HepG2 (cell line): ENCODE results near the gene GINS2. TPM values are rescaled to one million over a fixed set of nuclear protein-coding genes. Genes with fewer than 3 reads are reported as not detected.

Experiments used
- AHR ChIP-seq: IDR thresholded peaks from 2 replicates; pipeline ENCODE4 v1.6.1; 2018; ENCODE audit warnings: missing genetic modification reagents, missing compliant biosample characterization
- AKAP8 ChIP-seq: sonication (generic); formaldehyde crosslinking; IDR thresholded peaks from 2 replicates; pipeline ENCODE4 v1.5.1; 2020; ENCODE audit warnings: mild to moderate bottlenecking, missing genetic modification reagents
- FOXP4 ChIP-seq: sonication (generic); formaldehyde crosslinking; IDR thresholded peaks from 2 replicates; pipeline ENCODE4 v1.4.0; 2020; ENCODE audit warnings: missing genetic modification reagents
- JUND ChIP-seq: sonication (generic); formaldehyde crosslinking; IDR thresholded peaks from 2 replicates; pipeline ENCODE4 v1.8.0; 2022; ENCODE audit warnings: mild to moderate bottlenecking, missing genetic modification reagents
- NONO ChIP-seq, 2 experiments: fragments of 450-650 bp in 1 of 2; sonication (generic) in 1 of 2; formaldehyde crosslinking in 1 of 2; IDR thresholded peaks in 1 of 2; conservative IDR thresholded peaks in 1 of 2; 2 replicates each; pipeline versions ENCODE4 v1.6.1 to v1.8.0; 2017 to 2022; ENCODE audit warnings: mild to moderate bottlenecking in 1 of 2, missing genetic modification reagents in 1 of 2, moderate library complexity in 1 of 2
- POGK ChIP-seq: sonication (generic); formaldehyde crosslinking; conservative IDR thresholded peaks from 2 replicates; pipeline ENCODE4 v1.8.0; 2022; ENCODE audit warnings: mild to moderate bottlenecking, moderate library complexity, missing genetic modification reagents
- RFXAP ChIP-seq: sonication (generic); formaldehyde crosslinking; IDR thresholded peaks from 2 replicates; pipeline ENCODE4 v1.4.0; 2020; ENCODE audit warnings: missing genetic modification reagents, borderline replicate concordance
- USF2 ChIP-seq, 2 experiments: sonication (generic) in 1 of 2; formaldehyde crosslinking in 1 of 2; IDR thresholded peaks; 2 replicates each; pipeline versions ENCODE4 v1.5.1 to v1.6.1; 2011 to 2020; ENCODE audit warnings: borderline replicate concordance in 1 of 2, low read depth in 1 of 2, low read length in 1 of 2, mild to moderate bottlenecking in 1 of 2, missing genetic modification reagents in 1 of 2, moderate library complexity in 1 of 2
- ZC3H13 ChIP-seq: sonication (generic); formaldehyde crosslinking; IDR thresholded peaks from 2 replicates; pipeline ENCODE4 v1.8.1; 2023; ENCODE audit warnings: mild to moderate bottlenecking, missing genetic modification reagents, moderate library complexity
- ZNF556 ChIP-seq: sonication (generic); formaldehyde crosslinking; IDR thresholded peaks from 2 replicates; pipeline ENCODE4 v1.4.0; 2020; ENCODE audit warnings: mild to moderate bottlenecking, missing genetic modification reagents, borderline replicate concordance
- ZNF891 ChIP-seq: sonication (generic); formaldehyde crosslinking; IDR thresholded peaks from 2 replicates; pipeline ENCODE4 v1.5.0; 2020; ENCODE audit warnings: mild to moderate bottlenecking, missing genetic modification reagents
- polyA plus RNA-seq, 8 experiments: library from polyadenylated mRNA; depleted of rRNA in 3 of 8; stranded (reverse) in 7 of 8; unstranded in 1 of 8; fragments of >200 nt; fragmentation: Illumina TruSeq in 4 of 8; extraction: Trizol in 4 of 8; gene quantifications; 2 replicates each; pipeline versions ENCODE4 v1.2.1 to v1.2.3, GENCODE V29; 2011 to 2016; ENCODE audit warnings: low read depth in 4 of 8, missing spikeins in 1 of 8, mixed read lengths in 1 of 8; ENCODE audit not compliant: insufficient read depth in 1 of 8
- total RNA-seq, 5 experiments: library from RNA; depleted of rRNA; stranded (reverse); fragments of >200 nt; fragmentation: Illumina TruSeq; extraction: Trizol; gene quantifications; 2 replicates each; pipeline ENCODE4 v1.2.3, GENCODE V29; 2016; ENCODE audit warnings: low read depth in 1 of 5
- TF ChIP-seq, protein P1 (sequence below): sonication (generic); formaldehyde crosslinking; IDR thresholded peaks from 2 replicates; pipeline ENCODE4 v1.4.0; 2020; ENCODE audit warnings: mild to moderate bottlenecking, missing genetic modification reagents
- TF ChIP-seq, protein P2 (sequence below): sonication (generic); formaldehyde crosslinking; IDR thresholded peaks from 2 replicates; pipeline ENCODE4 v1.4.0; 2020; ENCODE audit warnings: low read depth, missing genetic modification reagents
- TF ChIP-seq, protein P3 (sequence below): sonication (generic); formaldehyde crosslinking; IDR thresholded peaks from 2 replicates; pipeline ENCODE4 v1.4.0; 2020; ENCODE audit warnings: missing genetic modification reagents

The GINS2 gene
- total and polyA plus RNA-seq, 2 of the 13 experiments (the other 11 are each of a cell fraction or from before 2014, with no cell fraction given) = 10.6 to 48.3 TPM

- TF ChIP-seq, protein P1, sequence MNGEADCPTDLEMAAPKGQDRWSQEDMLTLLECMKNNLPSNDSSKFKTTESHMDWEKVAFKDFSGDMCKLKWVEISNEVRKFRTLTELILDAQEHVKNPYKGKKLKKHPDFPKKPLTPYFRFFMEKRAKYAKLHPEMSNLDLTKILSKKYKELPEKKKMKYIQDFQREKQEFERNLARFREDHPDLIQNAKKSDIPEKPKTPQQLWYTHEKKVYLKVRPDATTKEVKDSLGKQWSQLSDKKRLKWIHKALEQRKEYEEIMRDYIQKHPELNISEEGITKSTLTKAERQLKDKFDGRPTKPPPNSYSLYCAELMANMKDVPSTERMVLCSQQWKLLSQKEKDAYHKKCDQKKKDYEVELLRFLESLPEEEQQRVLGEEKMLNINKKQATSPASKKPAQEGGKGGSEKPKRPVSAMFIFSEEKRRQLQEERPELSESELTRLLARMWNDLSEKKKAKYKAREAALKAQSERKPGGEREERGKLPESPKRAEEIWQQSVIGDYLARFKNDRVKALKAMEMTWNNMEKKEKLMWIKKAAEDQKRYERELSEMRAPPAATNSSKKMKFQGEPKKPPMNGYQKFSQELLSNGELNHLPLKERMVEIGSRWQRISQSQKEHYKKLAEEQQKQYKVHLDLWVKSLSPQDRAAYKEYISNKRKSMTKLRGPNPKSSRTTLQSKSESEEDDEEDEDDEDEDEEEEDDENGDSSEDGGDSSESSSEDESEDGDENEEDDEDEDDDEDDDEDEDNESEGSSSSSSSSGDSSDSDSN (CRISPR knock-in tag) = peak; percentile 62
- TF ChIP-seq USF2 (IDR thresholded peaks at IDR 0.05; ENCODE audit: low read depth, low read length) (no peak), USF2 (CRISPR knock-in tag; IDR thresholded peaks at IDR 0.05; ENCODE audit: borderline replicate concordance) (no peak), ZNF556 (no peak; the same call in 1 of the 2 replicates), FOXP4 (peak; percentile 48), ZNF891 (CRISPR knock-in tag) (peak; percentile 72; the same call in 1 of the 2 replicates), JUND (CRISPR knock-in tag) (no peak), RFXAP (CRISPR knock-in tag) (peak; percentile 93), AKAP8 (CRISPR knock-in tag) (no peak), POGK (peak; percentile 86), AHR (CRISPR knock-in tag) (no peak), ZC3H13 (peak; percentile 72), NONO (IDR thresholded peaks at IDR 0.05) (no peak), NONO (CRISPR knock-in tag; conservative IDR thresholded peaks at IDR 0.05) (peak; percentile 60; the same call in 1 of the 2 replicates)
- TF ChIP-seq, protein P2, sequence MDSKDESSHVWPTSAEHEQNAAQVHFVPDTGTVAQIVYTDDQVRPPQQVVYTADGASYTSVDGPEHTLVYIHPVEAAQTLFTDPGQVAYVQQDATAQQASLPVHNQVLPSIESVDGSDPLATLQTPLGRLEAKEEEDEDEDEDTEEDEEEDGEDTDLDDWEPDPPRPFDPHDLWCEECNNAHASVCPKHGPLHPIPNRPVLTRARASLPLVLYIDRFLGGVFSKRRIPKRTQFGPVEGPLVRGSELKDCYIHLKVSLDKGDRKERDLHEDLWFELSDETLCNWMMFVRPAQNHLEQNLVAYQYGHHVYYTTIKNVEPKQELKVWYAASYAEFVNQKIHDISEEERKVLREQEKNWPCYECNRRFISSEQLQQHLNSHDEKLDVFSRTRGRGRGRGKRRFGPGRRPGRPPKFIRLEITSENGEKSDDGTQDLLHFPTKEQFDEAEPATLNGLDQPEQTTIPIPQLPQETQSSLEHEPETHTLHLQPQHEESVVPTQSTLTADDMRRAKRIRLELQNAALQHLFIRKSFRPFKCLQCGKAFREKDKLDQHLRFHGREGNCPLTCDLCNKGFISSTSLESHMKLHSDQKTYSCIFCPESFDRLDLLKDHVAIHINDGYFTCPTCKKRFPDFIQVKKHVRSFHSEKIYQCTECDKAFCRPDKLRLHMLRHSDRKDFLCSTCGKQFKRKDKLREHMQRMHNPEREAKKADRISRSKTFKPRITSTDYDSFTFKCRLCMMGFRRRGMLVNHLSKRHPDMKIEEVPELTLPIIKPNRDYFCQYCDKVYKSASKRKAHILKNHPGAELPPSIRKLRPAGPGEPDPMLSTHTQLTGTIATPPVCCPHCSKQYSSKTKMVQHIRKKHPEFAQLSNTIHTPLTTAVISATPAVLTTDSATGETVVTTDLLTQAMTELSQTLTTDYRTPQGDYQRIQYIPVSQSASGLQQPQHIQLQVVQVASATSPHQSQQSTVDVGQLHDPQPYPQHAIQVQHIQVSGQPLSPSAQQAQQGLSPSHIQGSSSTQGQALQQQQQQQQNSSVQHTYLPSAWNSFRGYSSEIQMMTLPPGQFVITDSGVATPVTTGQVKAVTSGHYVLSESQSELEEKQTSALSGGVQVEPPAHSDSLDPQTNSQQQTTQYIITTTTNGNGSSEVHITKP (CRISPR knock-in tag) = no peak
- TF ChIP-seq, protein P3, sequence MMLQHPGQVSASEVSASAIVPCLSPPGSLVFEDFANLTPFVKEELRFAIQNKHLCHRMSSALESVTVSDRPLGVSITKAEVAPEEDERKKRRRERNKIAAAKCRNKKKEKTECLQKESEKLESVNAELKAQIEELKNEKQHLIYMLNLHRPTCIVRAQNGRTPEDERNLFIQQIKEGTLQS = peak; percentile 70; the same call in 1 of the 2 replicates
Observed at GRCh38 chr16:85688586-85689284, at the start of gene GINS2 (continued).
